ENCODE measurements around the gene CENPB.

Gene CENPB

GRCh38 chr20:3748073-3748472 lies 38.5 kb downstream of the CENPB start:
- DNase-seq (ENCODE audit: low spot score): no peak

- no peak for DNase-seq (ENCODE audit: low spot score)
Measured at GRCh38 chr20:3747471-3747870, 39.1 kb downstream of the CENPB start.

GRCh38 chr20:3745686-3746173 lies 40.8 kb downstream of the CENPB start:
- DNase-seq (ENCODE audit: low spot score): no peak

- DNase-seq (ENCODE audit: low spot score): peak; percentile 12
Measured at GRCh38 chr20:3744806-3745685, 41.5 kb downstream of the CENPB start.

GRCh38 chr20:3744037-3744436 lies 42.5 kb downstream of the CENPB start:
- no peak for DNase-seq (ENCODE audit: low spot score)

- no peak for DNase-seq (ENCODE audit: low spot score)
Measured at GRCh38 chr20:3743251-3743650, 43.3 kb downstream of the CENPB start.

- DNase-seq (ENCODE audit: low spot score): no peak
Measured at GRCh38 chr20:3741836-3742458, 44.6 kb downstream of the CENPB start.

GRCh38 chr20:3740615-3741301 lies 45.8 kb downstream of the CENPB start:
- no peak for DNase-seq (ENCODE audit: low spot score)

GRCh38 chr20:3739926-3740451 lies 46.6 kb downstream of the CENPB start:
- DNase-seq (ENCODE audit: low spot score): no peak

GRCh38 chr20:3739054-3739925 lies 47.2 kb downstream of the CENPB start:
- DNase-seq (ENCODE audit: low spot score): no peak

GRCh38 chr20:3738111-3739053 lies 48.2 kb downstream of the CENPB start:
- no peak for DNase-seq (ENCODE audit: low spot score)

- no peak for DNase-seq (ENCODE audit: low spot score)
Measured at GRCh38 chr20:3735768-3736167, 50.8 kb downstream of the CENPB start.

- DNase-seq (ENCODE audit: low spot score): no peak
Measured at GRCh38 chr20:3734111-3734843, 52.3 kb downstream of the CENPB start.
